ENCODE measurements around the gene NAPEPLD. TPM values are rescaled to one million over a fixed set of nuclear protein-coding genes. Genes with fewer than 3 reads are reported as not detected.
A peak's percentile ranks its signal among the peaks of the same experiment; 100 is the strongest.
"Not testable (repeated sequence)": the region's sequence is repeated elsewhere in the genome, so short reads cannot be mapped to it uniquely, and the experiment has no call there.

The NAPEPLD gene
- total RNA-seq, 1 experiment from 2014 or later = 4.8 TPM

GRCh38 chr7:103150192-103150591 is 1.3 kb upstream of the NAPEPLD start:
- H3K9me3 ChIP-seq = no peaks in the 10 kb centered on the region
- no peak for DNase-seq

GRCh38 chr7:103149808-103150180 is 895 bp upstream of the NAPEPLD start:
- Histone ChIP-seq H3K27me3 (no peaks in the 10 kb centered on the region), H3K4me3 (peak overlapping the region; percentile 64), H3K36me3 (no peaks in the 10 kb centered on the region), H3K9me3 (no peaks in the 10 kb centered on the region)
- no peak for DNase-seq

More at GRCh38 chr7:103150192-103150591, 1.3 kb upstream of the NAPEPLD start:
- H3K36me3 ChIP-seq = no peaks in the 10 kb centered on the region
- peak overlapping the region; percentile 64 for H3K4me3 ChIP-seq
- H3K27me3 ChIP-seq = no peaks in the 10 kb centered on the region

DNA sequence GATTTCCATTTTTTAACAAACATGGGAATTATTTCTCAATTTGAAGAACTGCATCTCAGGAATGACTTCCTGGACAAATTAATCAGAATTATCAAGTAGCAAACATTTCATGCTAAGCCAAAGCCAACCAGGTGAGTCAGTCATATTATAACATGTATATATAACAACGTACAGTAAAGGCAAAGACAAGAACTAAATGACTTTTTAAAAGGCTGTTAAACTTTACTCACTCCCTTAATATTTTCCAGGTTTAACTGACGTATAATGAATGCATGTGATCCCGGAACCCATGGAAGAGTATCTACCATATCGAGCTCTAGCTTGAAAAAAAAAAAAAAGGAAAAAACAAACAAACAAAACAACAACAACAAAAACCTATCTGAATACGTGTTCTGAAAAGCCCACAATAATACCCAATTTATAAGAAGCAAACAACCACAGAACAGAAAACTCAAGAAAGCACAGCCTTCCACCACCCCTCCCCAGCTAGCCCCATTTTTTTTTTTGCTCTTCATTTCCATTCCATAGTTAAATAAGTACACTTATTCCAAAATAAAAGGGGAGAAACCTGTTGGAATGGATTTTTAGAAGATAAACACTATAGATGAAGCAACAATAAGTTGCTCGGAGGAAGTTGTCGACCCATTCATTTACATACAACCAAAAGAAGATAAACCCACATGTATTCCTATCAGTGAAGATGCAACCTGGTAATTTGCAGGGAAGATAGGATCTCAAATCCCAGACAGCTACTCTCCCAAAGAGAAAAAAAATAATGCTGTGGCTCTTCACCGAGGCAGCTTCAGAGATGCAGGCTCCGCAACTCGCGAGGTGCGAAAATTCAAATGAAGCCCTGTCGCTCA is 537 bp downstream of the NAPEPLD start:
- Histone ChIP-seq H3K27me3 (no peaks in the 10 kb centered on the region), H3K4me3 (peak overlapping the region; percentile 64), H3K36me3 (no peaks in the 10 kb centered on the region), H3K9me3 (no peaks in the 10 kb centered on the region)
- no peak for DNase-seq

- H3K36me3 ChIP-seq, H3K27me3 ChIP-seq, H3K9me3 ChIP-seq, DNase-seq, H3K4me3 ChIP-seq: not testable (repeated sequence)
Measured at GRCh38 chr7:103144754-103145153, 4.1 kb downstream of the NAPEPLD start.

DNA sequence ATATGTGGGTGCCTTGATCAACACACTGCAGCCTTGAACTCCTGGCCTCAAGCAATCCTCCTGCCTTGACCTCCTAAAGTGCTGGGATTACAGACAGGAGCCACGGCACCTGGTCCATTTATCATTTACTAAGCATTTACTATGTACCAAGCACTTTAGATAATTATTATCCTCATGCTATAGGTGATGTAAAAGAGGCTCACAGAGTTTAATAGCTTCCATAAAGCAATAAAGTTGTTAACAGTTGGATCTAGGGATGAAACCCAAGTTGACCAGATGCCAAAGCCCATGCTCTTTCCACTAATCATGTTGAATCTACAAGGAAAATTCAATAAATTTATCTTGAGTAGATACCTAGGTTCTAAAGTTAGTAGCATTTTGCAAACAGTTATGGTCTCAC is 5.0 kb downstream of the NAPEPLD start:
- no peaks in the 10 kb centered on the region for H3K27me3 ChIP-seq
- H3K36me3 ChIP-seq = no peaks in the 10 kb centered on the region
- DNase-seq = no peak
- H3K9me3 ChIP-seq = no peaks in the 10 kb centered on the region
- H3K4me3 ChIP-seq = no peak overlapping the region

GRCh38 chr7:103142494-103142893 is 6.4 kb downstream of the NAPEPLD start:
- DNase-seq = peak; percentile 37
- H3K36me3 ChIP-seq = no peaks in the 10 kb centered on the region
- no peaks in the 10 kb centered on the region for H3K27me3 ChIP-seq
- no peaks in the 10 kb centered on the region for H3K9me3 ChIP-seq
- no peak overlapping the region for H3K4me3 ChIP-seq

DNA sequence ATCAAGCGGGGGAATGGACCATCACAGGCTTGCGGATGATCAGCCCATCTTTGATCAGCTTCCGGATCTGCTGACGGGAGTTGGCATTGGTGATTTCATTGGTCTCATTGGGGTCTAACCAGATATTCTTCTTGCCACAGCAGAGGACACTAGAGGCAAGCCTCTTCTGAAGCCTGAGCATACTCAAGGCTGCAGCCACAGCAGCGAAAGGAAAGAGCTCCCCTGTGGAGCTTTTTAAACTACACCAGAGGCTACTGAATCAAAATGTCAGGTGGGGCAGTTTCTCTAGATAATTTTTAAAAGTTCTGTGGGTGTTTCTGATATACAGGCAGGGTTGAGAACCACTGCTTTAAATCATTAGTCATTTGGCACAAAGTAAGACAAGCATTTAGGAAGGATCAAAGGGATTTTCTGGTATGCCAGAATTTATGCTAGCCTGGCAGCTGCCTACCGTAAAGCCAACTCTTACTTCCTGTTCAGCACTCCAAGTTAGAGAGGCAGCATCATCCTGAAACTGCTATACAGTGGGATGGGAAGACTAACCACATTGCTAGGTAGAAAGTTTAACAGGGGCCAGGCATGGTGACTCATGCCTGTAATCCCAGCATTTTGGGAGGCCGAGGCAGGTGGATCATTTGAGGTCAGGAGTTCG is 7.0 kb downstream of the NAPEPLD start:
- Histone ChIP-seq H3K4me3 (no peak overlapping the region), H3K9me3 (no peaks in the 10 kb centered on the region), H3K27me3 (no peaks in the 10 kb centered on the region), H3K36me3 (no peaks in the 10 kb centered on the region)
- DNase-seq = peak; percentile 74

DNA sequence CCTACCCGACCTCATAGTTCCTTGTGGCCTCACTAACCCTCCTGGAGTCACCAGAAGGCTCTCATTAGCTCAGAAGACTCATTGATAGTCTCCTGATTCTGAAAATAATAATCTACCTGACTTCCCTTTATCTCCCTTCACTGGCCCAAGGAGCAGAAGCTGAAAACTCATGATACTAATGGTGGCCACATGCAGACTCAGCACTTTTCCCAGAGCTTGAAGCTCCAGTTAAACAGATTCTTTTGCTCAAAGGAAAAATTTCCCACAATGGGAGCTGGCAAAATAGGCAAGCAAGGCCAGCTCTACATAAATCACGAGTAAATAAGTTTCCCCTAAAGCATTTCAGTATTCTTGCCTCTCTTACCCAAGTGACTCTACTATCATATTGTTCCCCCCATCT is 8.2 kb downstream of the NAPEPLD start:
- no peak overlapping the region for H3K4me3 ChIP-seq
- no peaks in the 10 kb centered on the region for H3K27me3 ChIP-seq
- no peak for DNase-seq
- no peaks in the 10 kb centered on the region for H3K9me3 ChIP-seq
- H3K36me3 ChIP-seq = no peaks in the 10 kb centered on the region

DNA sequence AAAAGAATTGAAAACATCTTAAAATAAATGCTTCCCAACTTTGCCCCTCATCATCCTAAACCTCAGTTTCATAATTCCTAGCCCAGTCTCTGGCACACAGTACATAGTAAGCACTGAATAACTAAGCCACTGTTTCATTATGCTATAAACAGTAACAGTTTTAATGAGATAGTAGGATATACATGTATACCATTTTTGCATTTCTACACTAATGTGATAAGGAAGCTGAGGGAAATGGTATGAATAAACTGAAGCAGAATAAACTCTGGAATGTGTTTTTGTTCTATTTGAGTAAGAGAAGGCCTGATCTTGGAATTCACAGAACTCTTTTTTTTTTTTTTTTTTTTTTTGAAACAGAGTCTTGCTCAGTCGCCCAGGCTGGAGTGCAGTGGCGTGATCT is 8.8 kb downstream of the NAPEPLD start:
- no peak for DNase-seq
- Histone ChIP-seq H3K27me3 (no peaks in the 10 kb centered on the region), H3K4me3 (no peak overlapping the region), H3K9me3 (no peaks in the 10 kb centered on the region), H3K36me3 (no peaks in the 10 kb centered on the region)

- no peaks in the 10 kb centered on the region for H3K9me3 ChIP-seq
- no peak for DNase-seq
- no peak overlapping the region for H3K4me3 ChIP-seq
- H3K27me3 ChIP-seq = no peaks in the 10 kb centered on the region
- no peaks in the 10 kb centered on the region for H3K36me3 ChIP-seq
Measured at GRCh38 chr7:103134836-103135554, 13.9 kb downstream of the NAPEPLD start.

- Histone ChIP-seq H3K27me3 (no peaks in the 10 kb centered on the region), H3K4me3 (no peak overlapping the region), H3K36me3 (no peaks in the 10 kb centered on the region; the same call in 1 of the 2 replicates), H3K9me3 (no peaks in the 10 kb centered on the region)
- DNase-seq = no peak
Measured at GRCh38 chr7:103132995-103133688, 15.8 kb downstream of the NAPEPLD start.

GRCh38 chr7:103130901-103131624 is 17.8 kb downstream of the NAPEPLD start:
- Histone ChIP-seq H3K4me3 (no peak overlapping the region), H3K36me3 (no peaks in the 10 kb centered on the region; the same call in 1 of the 2 replicates), H3K27me3 (no peaks in the 10 kb centered on the region), H3K9me3 (no peaks in the 10 kb centered on the region)
- DNase-seq = no peak

- H3K4me3 ChIP-seq = no peak overlapping the region
- no peaks in the 10 kb centered on the region; the same call in 1 of the 2 replicates for H3K36me3 ChIP-seq
- DNase-seq = no peak
- H3K9me3 ChIP-seq = no peaks in the 10 kb centered on the region
- no peaks in the 10 kb centered on the region for H3K27me3 ChIP-seq
Measured at GRCh38 chr7:103129702-103130549, 19.0 kb downstream of the NAPEPLD start.

DNA sequence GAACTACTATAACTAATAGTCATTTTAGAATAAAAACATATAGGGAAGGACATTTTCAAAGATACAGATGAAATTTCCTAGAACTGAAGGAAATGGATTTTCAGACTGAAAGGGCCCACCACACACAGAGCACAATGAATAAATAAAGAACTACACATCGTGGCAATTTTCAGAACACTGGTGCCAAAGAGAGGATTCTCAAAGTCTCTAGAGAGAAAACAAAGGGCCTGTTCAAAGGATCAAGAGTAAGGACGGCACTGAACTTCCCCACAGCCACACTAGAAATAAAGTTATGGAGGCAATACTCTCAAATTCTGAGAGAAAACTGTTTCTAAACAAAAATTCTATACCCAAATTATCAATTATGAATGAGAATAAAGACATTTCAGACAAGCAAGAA is 21.9 kb downstream of the NAPEPLD start:
- no peak for DNase-seq
- H3K27me3 ChIP-seq = no peaks in the 10 kb centered on the region
- no peak overlapping the region for H3K4me3 ChIP-seq
- no peaks in the 10 kb centered on the region for H3K9me3 ChIP-seq
- peaks cover 2% of the 10 kb centered on the region; the same call in 1 of the 2 replicates for H3K36me3 ChIP-seq

- Histone ChIP-seq H3K9me3 (no peaks in the 10 kb centered on the region), H3K4me3 (no peak overlapping the region), H3K36me3 (peaks cover 5% of the 10 kb centered on the region; the same call in 1 of the 2 replicates), H3K27me3 (no peaks in the 10 kb centered on the region)
- DNase-seq = no peak
Measured at GRCh38 chr7:103124429-103124979, 24.4 kb downstream of the NAPEPLD start.
